Peyer's patch (tissue), 4 donors: ENCODE data around the gene PXN.

ENCODE experiments used
- POLR2A ChIP-seq, 2 donors: fragments of 450-650 bp; IDR thresholded peaks; one replicate each; pipeline ENCODE4 v1.5.1; 2017; ENCODE audit warnings: antibody characterized with exemption in 2 of 2, mild to moderate bottlenecking in 2 of 2, moderate library complexity in 2 of 2
- TF ChIP-seq, protein P1 (sequence below), 6 experiments: fragments of 450-650 bp in 4 of 6; fragments of 200-600 bp in 2 of 6; sonication (generic) in 1 of 6; IDR thresholded peaks; one replicate each; pipeline ENCODE4 v1.5.1; 2017 to 2019; ENCODE audit warnings: antibody characterized with exemption in 6 of 6, mild to moderate bottlenecking in 3 of 6, moderate library complexity in 1 of 6

DNA sequence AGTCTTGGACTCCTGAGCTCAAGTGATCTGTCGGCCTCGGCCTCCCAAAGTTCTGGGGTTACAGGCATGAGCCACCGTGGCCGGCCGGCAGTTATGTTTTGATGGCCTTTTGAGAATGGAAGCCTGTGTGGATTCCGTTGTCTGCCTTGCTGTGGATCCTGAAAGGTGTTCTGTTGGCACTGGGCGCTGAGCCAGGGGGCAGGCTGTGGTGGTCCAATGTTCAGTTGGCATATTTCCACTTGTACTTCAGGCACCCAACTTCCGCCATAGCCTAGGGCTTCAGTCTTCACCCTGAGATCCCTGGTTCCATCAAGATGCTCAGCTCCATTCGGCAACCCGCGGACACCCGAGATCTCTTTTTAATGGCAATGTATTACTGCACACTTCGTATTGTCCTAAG is 58.3 kb downstream of the PXN start:
- TF ChIP-seq, protein P1, sequence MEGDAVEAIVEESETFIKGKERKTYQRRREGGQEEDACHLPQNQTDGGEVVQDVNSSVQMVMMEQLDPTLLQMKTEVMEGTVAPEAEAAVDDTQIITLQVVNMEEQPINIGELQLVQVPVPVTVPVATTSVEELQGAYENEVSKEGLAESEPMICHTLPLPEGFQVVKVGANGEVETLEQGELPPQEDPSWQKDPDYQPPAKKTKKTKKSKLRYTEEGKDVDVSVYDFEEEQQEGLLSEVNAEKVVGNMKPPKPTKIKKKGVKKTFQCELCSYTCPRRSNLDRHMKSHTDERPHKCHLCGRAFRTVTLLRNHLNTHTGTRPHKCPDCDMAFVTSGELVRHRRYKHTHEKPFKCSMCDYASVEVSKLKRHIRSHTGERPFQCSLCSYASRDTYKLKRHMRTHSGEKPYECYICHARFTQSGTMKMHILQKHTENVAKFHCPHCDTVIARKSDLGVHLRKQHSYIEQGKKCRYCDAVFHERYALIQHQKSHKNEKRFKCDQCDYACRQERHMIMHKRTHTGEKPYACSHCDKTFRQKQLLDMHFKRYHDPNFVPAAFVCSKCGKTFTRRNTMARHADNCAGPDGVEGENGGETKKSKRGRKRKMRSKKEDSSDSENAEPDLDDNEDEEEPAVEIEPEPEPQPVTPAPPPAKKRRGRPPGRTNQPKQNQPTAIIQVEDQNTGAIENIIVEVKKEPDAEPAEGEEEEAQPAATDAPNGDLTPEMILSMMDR (IDR thresholded peaks at IDR 0.05), result no peak
- TF ChIP-seq POLR2A (IDR thresholded peaks at IDR 0.05), result no peak
